MM.1S (cell line): ENCODE measurements around the gene FCHO2.
A peak's percentile ranks its signal among the peaks of the same experiment; 100 is the strongest.

Experiments
- DNase-seq: peaks from one replicate; pipeline ENCODE4 v3.0.0-alpha.2; 2015
- H2AFZ ChIP-seq: fragments of 300-600 bp; sonication (generic); 2 replicates; pipeline ENCODE4 v1.6.0; 2016; ENCODE audit warnings: antibody characterized with exemption, low read length
- H3F3A ChIP-seq: fragments of 300-600 bp; sonication (generic); 2 replicates; pipeline ENCODE4 v1.6.1; 2016; ENCODE audit warnings: mild to moderate bottlenecking, antibody characterized with exemption, low read length, moderate library complexity, mixed read lengths; ENCODE audit not compliant: insufficient read depth
- H3K27ac ChIP-seq: fragments of 300-600 bp; sonication (generic); 2 replicates; pipeline ENCODE4 v1.5.1; 2016; ENCODE audit warnings: mild to moderate bottlenecking, low read length
- H3K27me3 ChIP-seq: fragments of 300-600 bp; sonication (generic); replicated peaks from 2 replicates; pipeline ENCODE4 v1.6.0; 2016; ENCODE audit warnings: low read length; ENCODE audit not compliant: insufficient read depth
- H3K36me3 ChIP-seq: fragments of 300-600 bp; sonication (generic); replicated peaks from 2 replicates; pipeline ENCODE4 v1.6.1; 2016; ENCODE audit warnings: mild to moderate bottlenecking, low read length, mixed read lengths; ENCODE audit not compliant: insufficient read depth
- H3K4me1 ChIP-seq: fragments of 300-600 bp; sonication (generic); 2 replicates; pipeline ENCODE4 v1.6.1; 2016; ENCODE audit warnings: low read length, mixed read lengths
- H3K4me2 ChIP-seq: fragments of 300-600 bp; sonication (generic); 2 replicates; pipeline ENCODE4 v1.6.0; 2016; ENCODE audit warnings: low read depth, low read length
- H3K4me3 ChIP-seq: fragments of 300-600 bp; sonication (generic); 2 replicates; pipeline ENCODE4 v1.5.1; 2016; ENCODE audit warnings: low read length, mixed read lengths
- H3K79me2 ChIP-seq: fragments of 300-600 bp; sonication (generic); 2 replicates; pipeline ENCODE4 v1.6.1; 2016; ENCODE audit warnings: mixed run types, low read length, mixed read lengths
- H3K9ac ChIP-seq: fragments of 300-600 bp; sonication (generic); 2 replicates; pipeline ENCODE4 v1.6.1; 2016; ENCODE audit warnings: low read length, mixed read lengths
- H3K9me2 ChIP-seq: fragments of 300-600 bp; sonication (generic); replicated peaks from 2 replicates; pipeline ENCODE4 v1.6.1; 2016; ENCODE audit warnings: mild to moderate bottlenecking, low read length, mixed read lengths; ENCODE audit not compliant: insufficient read depth
- H3K9me3 ChIP-seq: fragments of 300-600 bp; sonication (generic); replicated peaks from 2 replicates; pipeline ENCODE4 v1.6.1; 2016; ENCODE audit warnings: mild to moderate bottlenecking, low read length, mixed read lengths; ENCODE audit not compliant: insufficient read depth
- H4K20me1 ChIP-seq: fragments of 300-600 bp; sonication (generic); 2 replicates; pipeline ENCODE4 v1.6.1; 2016; ENCODE audit warnings: mild to moderate bottlenecking, low read length, moderate library complexity, mixed read lengths; ENCODE audit not compliant: insufficient read depth
- CTCF ChIP-seq: fragments of 300-600 bp; sonication (generic); IDR thresholded peaks from 2 replicates; pipeline ENCODE4 v1.5.1; 2016; ENCODE audit warnings: antibody characterized with exemption, low read length, mixed read lengths
- EZH2 ChIP-seq: fragments of 300-600 bp; sonication (generic); optimal IDR thresholded peaks from 2 replicates; pipeline ENCODE3; 2017; ENCODE audit warnings: low read depth, mild to moderate bottlenecking, antibody characterized with exemption, low read length, mixed read lengths
- EZH2phosphoT487 ChIP-seq: fragments of 300-600 bp; sonication (generic); IDR thresholded peaks from 2 replicates; pipeline ENCODE4 v1.6.1; 2018; ENCODE audit warnings: antibody characterized with exemption, low read length

The FCHO2 gene

GRCh38 chr5:73030995-73031394, 75.2 kb downstream of the FCHO2 start:
- Histone ChIP-seq H3K27me3 (no peaks in the 10 kb centered on the region), H3K79me2 (no peaks in the 10 kb centered on the region), H4K20me1 (no peaks in the 10 kb centered on the region), H3K9me2 (no peaks in the 10 kb centered on the region), H3K4me1 (peaks cover 17% of the 10 kb centered on the region), H3K9me3 (no peaks in the 10 kb centered on the region), H3K36me3 (no peaks in the 10 kb centered on the region), H3F3A (peaks cover 7% of the 10 kb centered on the region), H3K27ac (no peak overlapping the region; the same call in 1 of the 2 replicates), H2AFZ (no peak overlapping the region), H3K4me2 (peak overlapping the region; percentile 10; the same call in 1 of the 2 replicates), H3K4me3 (no peak overlapping the region), H3K9ac (no peak overlapping the region)
- TF ChIP-seq CTCF: no peak
- TF ChIP-seq EZH2: no peak
- no peak for TF ChIP-seq EZH2phosphoT487
- DNase-seq: no peak

GRCh38 chr5:73031839-73032238, 76.0 kb downstream of the FCHO2 start:
- Histone ChIP-seq H3K4me1 (peaks cover 17% of the 10 kb centered on the region), H3K36me3 (no peaks in the 10 kb centered on the region), H3K27me3 (no peaks in the 10 kb centered on the region), H3K9me2 (no peaks in the 10 kb centered on the region), H4K20me1 (no peaks in the 10 kb centered on the region), H3K4me3 (no peak overlapping the region), H2AFZ (no peak overlapping the region), H3K27ac (no peak overlapping the region), H3F3A (peaks cover 7% of the 10 kb centered on the region), H3K9me3 (no peaks in the 10 kb centered on the region), H3K4me2 (no peak overlapping the region), H3K79me2 (no peaks in the 10 kb centered on the region), H3K9ac (no peak overlapping the region)
- DNase-seq: no peak
- TF ChIP-seq EZH2phosphoT487: no peak
- TF ChIP-seq CTCF: no peak
- TF ChIP-seq EZH2: no peak

- Histone ChIP-seq H3K9ac (no peak overlapping the region), H3K36me3 (no peaks in the 10 kb centered on the region), H2AFZ (no peak overlapping the region), H3K9me2 (no peaks in the 10 kb centered on the region), H3K79me2 (no peaks in the 10 kb centered on the region), H3K9me3 (no peaks in the 10 kb centered on the region), H4K20me1 (no peaks in the 10 kb centered on the region), H3K4me3 (no peak overlapping the region), H3K27me3 (no peaks in the 10 kb centered on the region), H3K4me2 (no peak overlapping the region), H3F3A (peaks cover 7% of the 10 kb centered on the region), H3K27ac (no peak overlapping the region), H3K4me1 (peaks cover 17% of the 10 kb centered on the region)
- TF ChIP-seq EZH2 (no peak), CTCF (no peak), EZH2phosphoT487 (no peak)
- no peak for DNase-seq
These were observed 76.8 kb downstream of the FCHO2 start for GRCh38 chr5:73032635-73033034.
